SK-N-SH (cell line): ENCODE data around the gene PRKCA. TPM values are rescaled to one million over a fixed set of nuclear protein-coding genes. Genes with fewer than 3 reads are reported as not detected.

Source experiments
- CTCF ChIA-PET: fragments of 300-600, 350-600 bp; formaldehyde crosslinking; extraction: SDS; loops from one replicate; lab custom pipeline; 2021; lab: Yijun Ruan, JAX
- POLR2A ChIA-PET: fragments of 350-600 bp; sonication (Branson Sonifier 250); formaldehyde crosslinking; extraction: SDS; loops from one replicate; lab custom pipeline; 2020; ENCODE audit warnings: antibody characterized with exemption, inconsistent platforms; lab: Yijun Ruan, JAX
- DNase-seq: peaks from one replicate; pipeline ENCODE4 v3.0.0; 2012
- H2AFZ ChIP-seq: fragments of 200-600 bp; sonication (generic); 2 replicates; pipeline ENCODE4 v1.8.1; 2016; ENCODE audit warnings: antibody characterized with exemption, mild to moderate bottlenecking, low read depth
- H3F3A ChIP-seq: fragments of 200-600 bp; sonication (generic); replicated peaks from 2 replicates; pipeline ENCODE3; 2016; ENCODE audit warnings: antibody characterized with exemption, mild to moderate bottlenecking; ENCODE audit not compliant: insufficient read depth
- H3K27ac ChIP-seq, 2 experiments: fragments of 200-500 bp in 1 of 2; fragments of 200-600 bp in 1 of 2; sonication (Bioruptor generic) in 1 of 2; sonication (generic), shearing (Covaris generic) in 1 of 2; 2 replicates each; pipeline versions ENCODE4 v1.5.1 to v1.6.1; 2014 to 2016; ENCODE audit warnings: low read depth in 2 of 2, inconsistent platforms in 1 of 2, low read length in 1 of 2, mild to moderate bottlenecking in 1 of 2, mixed read lengths in 1 of 2
- H3K27me3 ChIP-seq: fragments of 200-600 bp; sonication (generic), shearing (Covaris generic); 2 replicates; pipeline ENCODE4 v1.6.1; 2016; ENCODE audit warnings: mixed run types; ENCODE audit not compliant: insufficient read depth
- H3K36me3 ChIP-seq, 2 experiments: fragments of 200-500 bp in 1 of 2; fragments of 200-600 bp in 1 of 2; sonication (Bioruptor generic) in 1 of 2; sonication (generic) in 1 of 2; replicated peaks in 1 of 2; 2 replicates each; pipeline versions ENCODE3 to v1.5.1; 2014 to 2016; ENCODE audit warnings: low read length in 1 of 2, mild to moderate bottlenecking in 1 of 2; ENCODE audit not compliant: insufficient read depth in 2 of 2, control insufficient read depth in 1 of 2
- H3K4me1 ChIP-seq, 2 experiments: fragments of 200-500 bp in 1 of 2; fragments of 200-600 bp in 1 of 2; sonication (Bioruptor generic) in 1 of 2; sonication (generic), shearing (Covaris generic) in 1 of 2; 2 replicates each; pipeline versions ENCODE4 v1.5.1 to v1.6.1; 2014 to 2016; ENCODE audit warnings: low read depth in 1 of 2, low read length in 1 of 2, mixed run types in 1 of 2; ENCODE audit not compliant: insufficient read depth in 2 of 2, control insufficient read depth in 1 of 2
- H3K4me2 ChIP-seq: fragments of 200-600 bp; sonication (generic), shearing (Covaris generic); 2 replicates; pipeline ENCODE4 v1.6.1; 2017; ENCODE audit warnings: mixed run types
- H3K4me3 ChIP-seq, 2 experiments: fragments of 200-500 bp in 1 of 2; fragments of 200-600 bp in 1 of 2; sonication (Bioruptor generic) in 1 of 2; sonication (generic), shearing (Covaris generic) in 1 of 2; 2 replicates each; pipeline versions ENCODE4 v1.5.1 to v1.8.1; 2014 to 2016; ENCODE audit warnings: low read depth in 2 of 2, inconsistent platforms in 1 of 2, low read length in 1 of 2, mild to moderate bottlenecking in 1 of 2, mixed read lengths in 1 of 2, moderate library complexity in 1 of 2
- H3K79me2 ChIP-seq: fragments of 200-600 bp; sonication (generic); 2 replicates; pipeline ENCODE4 v1.8.1; 2017; ENCODE audit warnings: mild to moderate bottlenecking; ENCODE audit not compliant: insufficient read depth
- H3K9ac ChIP-seq: fragments of 200-600 bp; sonication (generic); 2 replicates; pipeline ENCODE4 v1.6.1; 2017; ENCODE audit warnings: mixed run types
- H3K9me2 ChIP-seq: fragments of 200-600 bp; sonication (generic); 2 replicates; pipeline ENCODE4 v1.6.1; 2017; ENCODE audit warnings: mixed run types
- H3K9me3 ChIP-seq: fragments of 200-600 bp; sonication (generic); 2 replicates; pipeline ENCODE4 v1.6.1; 2017; ENCODE audit warnings: mixed run types, mild to moderate bottlenecking, moderate library complexity
- H4K20me1 ChIP-seq: fragments of 200-600 bp; sonication (generic); 2 replicates; pipeline ENCODE4 v1.6.1; 2017; ENCODE audit warnings: mild to moderate bottlenecking, mixed run types; ENCODE audit not compliant: insufficient read depth
- CHD2 ChIP-seq: fragments of 150-350 bp; IDR thresholded peaks from 2 replicates; pipeline ENCODE4 v1.6.1; 2018; ENCODE audit warnings: low read length; ENCODE audit not compliant: partially characterized antibody
- ELF1 ChIP-seq: IDR thresholded peaks from 2 replicates; pipeline ENCODE4 v1.4.0; 2012
- EZH2phosphoT487 ChIP-seq: fragments of 200-600 bp; sonication (generic); IDR thresholded peaks from 2 replicates; pipeline ENCODE4 v1.6.1; 2017; ENCODE audit warnings: low read depth, mixed run types, mild to moderate bottlenecking, antibody characterized with exemption, moderate library complexity, borderline replicate concordance
- FOSL2 ChIP-seq: IDR thresholded peaks from 2 replicates; pipeline ENCODE4 v1.4.0; 2012; ENCODE audit warnings: low read depth, mild to moderate bottlenecking, moderate library complexity, borderline replicate concordance
- FOXJ3 ChIP-seq: sonication (generic); formaldehyde crosslinking; IDR thresholded peaks from 2 replicates; pipeline ENCODE4 v1.5.1; 2020; ENCODE audit warnings: mild to moderate bottlenecking, missing genetic modification reagents
- GATA2 ChIP-seq: sonication (generic); formaldehyde crosslinking; IDR thresholded peaks from 2 replicates; pipeline ENCODE4 v1.5.0; 2020; ENCODE audit warnings: mild to moderate bottlenecking, missing genetic modification reagents
- JUND ChIP-seq: IDR thresholded peaks from 2 replicates; pipeline ENCODE4 v1.4.0; 2012
- NFIC ChIP-seq: IDR thresholded peaks from 2 replicates; pipeline ENCODE4 v1.4.0; 2012; ENCODE audit warnings: borderline replicate concordance
- NRF1 ChIP-seq: IDR thresholded peaks from 2 replicates; pipeline ENCODE4 v1.6.1; 2012; ENCODE audit warnings: low read depth, mild to moderate bottlenecking, low read length
- RAD21 ChIP-seq: IDR thresholded peaks from 2 replicates; pipeline ENCODE4 v1.6.1; 2012; ENCODE audit warnings: mild to moderate bottlenecking, low read length
- RXRA ChIP-seq: IDR thresholded peaks from 2 replicates; pipeline ENCODE4 v1.4.0; 2012; ENCODE audit warnings: low read depth, mild to moderate bottlenecking, borderline replicate concordance
- WGBS: methylation state at CpG from one replicate; pipeline ENCODE4 v1.1.6; 2017; ENCODE audit warnings: low lambda C conversion rate; 5-methylcytosine and 5-hydroxymethylcytosine counted together
- polyA plus RNA-seq, 3 experiments: library from polyadenylated mRNA; depleted of rRNA; stranded (reverse); fragments of >200 nt; gene quantifications; 2 replicates each; pipeline ENCODE4 v1.2.3, GENCODE V29; 2012
- TF ChIP-seq, protein P1 (sequence below): IDR thresholded peaks from 2 replicates; pipeline ENCODE4 v1.4.0; 2012; ENCODE audit warnings: low read depth, borderline replicate concordance
- TF ChIP-seq, protein P2 (sequence below): IDR thresholded peaks from 2 replicates; pipeline ENCODE4; 2012
- TF ChIP-seq, protein P3 (sequence below): fragments of 200-600 bp; sonication (generic); IDR thresholded peaks from 2 replicates; pipeline ENCODE4 v1.6.1; 2017; ENCODE audit warnings: antibody characterized with exemption, mild to moderate bottlenecking, moderate library complexity
- TF ChIP-seq, protein P4 (sequence below): IDR thresholded peaks from 2 replicates; pipeline ENCODE4 v1.4.0; 2012; ENCODE audit warnings: low read depth, borderline replicate concordance
- TF ChIP-seq, protein P5 (sequence below): fragments of 150-350 bp; IDR thresholded peaks from 2 replicates; pipeline ENCODE4 v1.6.1; 2016; ENCODE audit warnings: mild to moderate bottlenecking, low read depth, low read length
- TF ChIP-seq, protein P6 (sequence below): IDR thresholded peaks from 2 replicates; pipeline ENCODE4 v1.4.0; 2012; ENCODE audit warnings: low read depth

Gene PRKCA
- polyA plus RNA-seq, 1 of the 3 experiments (the other 2 are of a cell fraction), result 108 TPM

DNA sequence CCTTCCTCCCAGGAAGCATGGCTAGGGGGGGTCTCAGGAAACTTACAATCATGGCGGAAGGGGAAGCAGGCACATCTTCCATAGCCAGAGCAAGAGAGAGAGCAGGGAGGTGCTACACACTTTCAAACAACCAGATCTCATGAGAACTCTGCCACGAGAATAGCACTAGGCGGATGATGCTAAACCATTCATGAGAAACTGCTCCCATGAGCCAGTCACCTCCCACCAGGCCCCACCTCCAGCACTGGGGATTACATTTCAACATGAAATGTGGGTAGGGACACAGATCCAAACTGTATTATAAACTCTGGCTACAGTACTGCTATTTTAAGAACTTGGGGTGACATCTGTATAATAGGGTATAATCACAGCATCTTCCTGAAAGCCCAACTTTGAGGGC is 449.4 kb downstream of the PRKCA start:
- no peak for DNase-seq
- Histone ChIP-seq H3K79me2 (no peaks in the 10 kb centered on the region), H2AFZ (no peak overlapping the region), H3K36me3 (peaks cover 61 to 75% of the 10 kb centered on the region in 2 experiments), H3K4me2 (no peak overlapping the region), H3K9me3 (no peaks in the 10 kb centered on the region), H3K27ac (no peak overlapping the region), H3K9ac (no peak overlapping the region), H3K4me1 (peaks cover 0 to 5% of the 10 kb centered on the region in 2 experiments; a peak in 1 of 4 replicates), H3K27me3 (no peaks in the 10 kb centered on the region), H4K20me1 (no peaks in the 10 kb centered on the region), H3F3A (no peaks in the 10 kb centered on the region), H3K9me2 (no peaks in the 10 kb centered on the region), H3K4me3 (no peak overlapping the region)
- POLR2A ChIA-PET, result no interaction called here
- 94% methylated on average over 3 of the region's 3 CpGs for WGBS
- TF ChIP-seq, protein P1, sequence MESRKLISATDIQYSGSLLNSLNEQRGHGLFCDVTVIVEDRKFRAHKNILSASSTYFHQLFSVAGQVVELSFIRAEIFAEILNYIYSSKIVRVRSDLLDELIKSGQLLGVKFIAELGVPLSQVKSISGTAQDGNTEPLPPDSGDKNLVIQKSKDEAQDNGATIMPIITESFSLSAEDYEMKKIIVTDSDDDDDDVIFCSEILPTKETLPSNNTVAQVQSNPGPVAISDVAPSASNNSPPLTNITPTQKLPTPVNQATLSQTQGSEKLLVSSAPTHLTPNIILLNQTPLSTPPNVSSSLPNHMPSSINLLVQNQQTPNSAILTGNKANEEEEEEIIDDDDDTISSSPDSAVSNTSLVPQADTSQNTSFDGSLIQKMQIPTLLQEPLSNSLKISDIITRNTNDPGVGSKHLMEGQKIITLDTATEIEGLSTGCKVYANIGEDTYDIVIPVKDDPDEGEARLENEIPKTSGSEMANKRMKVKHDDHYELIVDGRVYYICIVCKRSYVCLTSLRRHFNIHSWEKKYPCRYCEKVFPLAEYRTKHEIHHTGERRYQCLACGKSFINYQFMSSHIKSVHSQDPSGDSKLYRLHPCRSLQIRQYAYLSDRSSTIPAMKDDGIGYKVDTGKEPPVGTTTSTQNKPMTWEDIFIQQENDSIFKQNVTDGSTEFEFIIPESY, result no peak
- TF ChIP-seq, protein P2, sequence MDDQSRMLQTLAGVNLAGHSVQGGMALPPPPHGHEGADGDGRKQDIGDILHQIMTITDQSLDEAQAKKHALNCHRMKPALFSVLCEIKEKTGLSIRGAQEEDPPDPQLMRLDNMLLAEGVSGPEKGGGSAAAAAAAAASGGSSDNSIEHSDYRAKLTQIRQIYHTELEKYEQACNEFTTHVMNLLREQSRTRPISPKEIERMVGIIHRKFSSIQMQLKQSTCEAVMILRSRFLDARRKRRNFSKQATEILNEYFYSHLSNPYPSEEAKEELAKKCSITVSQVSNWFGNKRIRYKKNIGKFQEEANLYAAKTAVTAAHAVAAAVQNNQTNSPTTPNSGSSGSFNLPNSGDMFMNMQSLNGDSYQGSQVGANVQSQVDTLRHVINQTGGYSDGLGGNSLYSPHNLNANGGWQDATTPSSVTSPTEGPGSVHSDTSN, result no peak
- no peak for TF ChIP-seq NFIC
- no peak for TF ChIP-seq GATA2 (CRISPR knock-in tag)
- TF ChIP-seq RAD21, result no peak
- TF ChIP-seq, protein P3, sequence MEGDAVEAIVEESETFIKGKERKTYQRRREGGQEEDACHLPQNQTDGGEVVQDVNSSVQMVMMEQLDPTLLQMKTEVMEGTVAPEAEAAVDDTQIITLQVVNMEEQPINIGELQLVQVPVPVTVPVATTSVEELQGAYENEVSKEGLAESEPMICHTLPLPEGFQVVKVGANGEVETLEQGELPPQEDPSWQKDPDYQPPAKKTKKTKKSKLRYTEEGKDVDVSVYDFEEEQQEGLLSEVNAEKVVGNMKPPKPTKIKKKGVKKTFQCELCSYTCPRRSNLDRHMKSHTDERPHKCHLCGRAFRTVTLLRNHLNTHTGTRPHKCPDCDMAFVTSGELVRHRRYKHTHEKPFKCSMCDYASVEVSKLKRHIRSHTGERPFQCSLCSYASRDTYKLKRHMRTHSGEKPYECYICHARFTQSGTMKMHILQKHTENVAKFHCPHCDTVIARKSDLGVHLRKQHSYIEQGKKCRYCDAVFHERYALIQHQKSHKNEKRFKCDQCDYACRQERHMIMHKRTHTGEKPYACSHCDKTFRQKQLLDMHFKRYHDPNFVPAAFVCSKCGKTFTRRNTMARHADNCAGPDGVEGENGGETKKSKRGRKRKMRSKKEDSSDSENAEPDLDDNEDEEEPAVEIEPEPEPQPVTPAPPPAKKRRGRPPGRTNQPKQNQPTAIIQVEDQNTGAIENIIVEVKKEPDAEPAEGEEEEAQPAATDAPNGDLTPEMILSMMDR, result no peak
- TF ChIP-seq CHD2, result no peak
- TF ChIP-seq ELF1, result no peak
- TF ChIP-seq FOSL2, result no peak
- TF ChIP-seq, protein P4, sequence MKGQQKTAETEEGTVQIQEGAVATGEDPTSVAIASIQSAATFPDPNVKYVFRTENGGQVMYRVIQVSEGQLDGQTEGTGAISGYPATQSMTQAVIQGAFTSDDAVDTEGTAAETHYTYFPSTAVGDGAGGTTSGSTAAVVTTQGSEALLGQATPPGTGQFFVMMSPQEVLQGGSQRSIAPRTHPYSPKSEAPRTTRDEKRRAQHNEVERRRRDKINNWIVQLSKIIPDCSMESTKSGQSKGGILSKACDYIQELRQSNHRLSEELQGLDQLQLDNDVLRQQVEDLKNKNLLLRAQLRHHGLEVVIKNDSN, result no peak
- TF ChIP-seq, protein P5, sequence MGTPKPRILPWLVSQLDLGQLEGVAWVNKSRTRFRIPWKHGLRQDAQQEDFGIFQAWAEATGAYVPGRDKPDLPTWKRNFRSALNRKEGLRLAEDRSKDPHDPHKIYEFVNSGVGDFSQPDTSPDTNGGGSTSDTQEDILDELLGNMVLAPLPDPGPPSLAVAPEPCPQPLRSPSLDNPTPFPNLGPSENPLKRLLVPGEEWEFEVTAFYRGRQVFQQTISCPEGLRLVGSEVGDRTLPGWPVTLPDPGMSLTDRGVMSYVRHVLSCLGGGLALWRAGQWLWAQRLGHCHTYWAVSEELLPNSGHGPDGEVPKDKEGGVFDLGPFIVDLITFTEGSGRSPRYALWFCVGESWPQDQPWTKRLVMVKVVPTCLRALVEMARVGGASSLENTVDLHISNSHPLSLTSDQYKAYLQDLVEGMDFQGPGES, result no peak
- no peak for TF ChIP-seq EZH2phosphoT487
- TF ChIP-seq JUND, result no peak
- TF ChIP-seq NRF1, result no peak
- TF ChIP-seq RXRA, result no peak
- TF ChIP-seq, protein P6, sequence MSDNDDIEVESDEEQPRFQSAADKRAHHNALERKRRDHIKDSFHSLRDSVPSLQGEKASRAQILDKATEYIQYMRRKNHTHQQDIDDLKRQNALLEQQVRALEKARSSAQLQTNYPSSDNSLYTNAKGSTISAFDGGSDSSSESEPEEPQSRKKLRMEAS, result no peak
- TF ChIP-seq FOXJ3 (CRISPR knock-in tag), result no peak
- CTCF ChIA-PET, result interaction anchor here (2.9 kb wide), 1 partner anchor 24 kb away, joined by 17 read pairs; no protein-coding TSS in a partner anchor
